Nephron progenitor cell (in vitro differentiated cells): ENCODE data around the gene MPC2.
"Not testable (repeated sequence)": the region's sequence is repeated elsewhere in the genome, so short reads cannot be mapped to it uniquely, and the experiment has no call there.

Source experiments
- DNase-seq: peaks from one replicate; pipeline ENCODE4 v3.0.0; 2021
- H3K27ac Mint-ChIP-seq: 2 replicates; pipeline ENCODE4 v1.8.0; 2021; ENCODE audit warnings: mild to moderate bottlenecking, moderate library complexity, mixed read lengths
- H3K27me3 Mint-ChIP-seq: 2 replicates; pipeline ENCODE4 v1.8.0; 2021; ENCODE audit warnings: mild to moderate bottlenecking, low read depth, mixed read lengths; ENCODE audit not compliant: poor library complexity
- H3K36me3 Mint-ChIP-seq: 2 replicates; pipeline ENCODE4 v1.8.0; 2021; ENCODE audit warnings: low read depth, mixed read lengths
- H3K4me1 Mint-ChIP-seq: 2 replicates; pipeline ENCODE4 v1.8.0; 2021; ENCODE audit warnings: mixed read lengths
- H3K4me3 Mint-ChIP-seq: 2 replicates; pipeline ENCODE4 v1.8.0; 2021; ENCODE audit warnings: mild to moderate bottlenecking, moderate library complexity, mixed read lengths
- H3K9me3 Mint-ChIP-seq: 2 replicates; pipeline ENCODE4 v1.8.0; 2021; ENCODE audit warnings: mild to moderate bottlenecking, moderate library complexity, mixed read lengths
- TF ChIP-seq, protein P1 (sequence below): fragments of 200-600 bp; sonication (generic); IDR thresholded peaks from 2 replicates; pipeline ENCODE4 v1.5.0; 2021; ENCODE audit warnings: antibody characterized with exemption

MPC2 gene

DNA sequence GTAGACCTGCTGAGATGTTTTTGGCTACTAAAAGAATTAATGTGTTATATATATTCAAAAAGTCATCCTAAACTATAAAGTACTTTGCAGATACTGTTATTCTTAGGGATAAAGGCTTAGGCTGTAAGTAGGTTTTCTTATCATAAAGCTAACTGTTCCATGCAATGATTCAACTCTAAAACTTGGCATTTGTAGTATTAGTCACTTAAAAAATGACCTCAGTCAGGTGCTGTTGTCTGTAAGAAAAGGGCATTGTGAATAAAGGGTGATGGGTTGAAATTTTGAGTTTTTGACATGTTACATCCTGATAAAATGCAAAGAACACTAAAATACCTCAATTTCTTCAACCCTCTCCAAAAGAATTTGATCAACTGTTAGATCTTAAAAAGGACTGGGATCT is 55.8 kb downstream of the MPC2 start:
- TF ChIP-seq, protein P1, sequence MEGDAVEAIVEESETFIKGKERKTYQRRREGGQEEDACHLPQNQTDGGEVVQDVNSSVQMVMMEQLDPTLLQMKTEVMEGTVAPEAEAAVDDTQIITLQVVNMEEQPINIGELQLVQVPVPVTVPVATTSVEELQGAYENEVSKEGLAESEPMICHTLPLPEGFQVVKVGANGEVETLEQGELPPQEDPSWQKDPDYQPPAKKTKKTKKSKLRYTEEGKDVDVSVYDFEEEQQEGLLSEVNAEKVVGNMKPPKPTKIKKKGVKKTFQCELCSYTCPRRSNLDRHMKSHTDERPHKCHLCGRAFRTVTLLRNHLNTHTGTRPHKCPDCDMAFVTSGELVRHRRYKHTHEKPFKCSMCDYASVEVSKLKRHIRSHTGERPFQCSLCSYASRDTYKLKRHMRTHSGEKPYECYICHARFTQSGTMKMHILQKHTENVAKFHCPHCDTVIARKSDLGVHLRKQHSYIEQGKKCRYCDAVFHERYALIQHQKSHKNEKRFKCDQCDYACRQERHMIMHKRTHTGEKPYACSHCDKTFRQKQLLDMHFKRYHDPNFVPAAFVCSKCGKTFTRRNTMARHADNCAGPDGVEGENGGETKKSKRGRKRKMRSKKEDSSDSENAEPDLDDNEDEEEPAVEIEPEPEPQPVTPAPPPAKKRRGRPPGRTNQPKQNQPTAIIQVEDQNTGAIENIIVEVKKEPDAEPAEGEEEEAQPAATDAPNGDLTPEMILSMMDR, result no peak
- no peak overlapping the region for H3K27ac Mint-ChIP-seq
- DNase-seq, result no peak
- peaks cover 12% of the 10 kb centered on the region for H3K9me3 Mint-ChIP-seq
- H3K4me3 Mint-ChIP-seq, result no peak overlapping the region
- peaks cover 3% of the 10 kb centered on the region for H3K27me3 Mint-ChIP-seq
- H3K4me1 Mint-ChIP-seq, result no peaks in the 10 kb centered on the region
- H3K36me3 Mint-ChIP-seq, result no peaks in the 10 kb centered on the region

DNA sequence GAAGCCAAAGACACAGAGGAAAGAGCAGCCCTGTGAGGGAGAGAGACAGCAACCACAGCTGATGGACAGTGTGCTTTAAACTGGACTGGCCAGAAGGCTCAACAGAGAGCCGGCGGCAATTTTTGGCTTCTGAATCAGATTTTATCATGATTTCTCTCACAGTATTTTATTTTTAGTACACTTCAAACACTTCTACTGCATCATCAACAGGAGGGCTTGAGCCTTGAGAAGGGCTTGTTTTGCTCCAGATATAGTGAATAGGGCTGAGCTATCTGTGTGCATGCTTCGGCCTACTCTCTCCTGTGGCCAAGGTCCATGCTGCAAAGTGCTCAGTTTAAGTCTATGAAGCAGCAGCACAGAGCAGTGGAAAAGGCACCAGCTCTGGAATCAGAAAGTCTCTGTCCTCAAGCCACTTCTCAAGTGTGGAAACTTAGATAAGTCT is 56.3 kb downstream of the MPC2 start:
- no peak for DNase-seq
- H3K36me3 Mint-ChIP-seq, result no peaks in the 10 kb centered on the region
- no peak overlapping the region for H3K4me3 Mint-ChIP-seq
- H3K27me3 Mint-ChIP-seq, result peaks cover 3% of the 10 kb centered on the region
- no peak overlapping the region for H3K27ac Mint-ChIP-seq
- peaks cover 7% of the 10 kb centered on the region for H3K9me3 Mint-ChIP-seq
- no peaks in the 10 kb centered on the region for H3K4me1 Mint-ChIP-seq
- TF ChIP-seq, protein P1, result no peak

DNA sequence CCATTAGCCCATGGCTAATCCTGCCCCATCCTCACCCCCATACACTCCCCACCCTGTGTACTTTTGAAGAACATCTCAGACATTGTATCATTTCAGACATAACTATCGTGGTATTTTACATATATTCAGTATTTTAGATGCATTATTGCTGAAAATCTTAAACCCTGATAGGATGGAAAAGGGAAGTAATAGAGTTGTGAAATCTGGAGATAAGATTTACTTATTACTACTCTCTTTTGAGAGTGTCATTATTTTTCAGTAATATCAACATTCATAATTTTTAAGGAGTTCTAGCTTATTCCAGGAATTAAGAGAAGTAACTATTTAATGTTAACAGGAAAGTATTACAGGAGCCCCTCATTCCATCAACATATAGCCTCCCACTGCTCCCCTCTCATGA is 57.4 kb downstream of the MPC2 start:
- H3K4me3 Mint-ChIP-seq, result no peak overlapping the region
- H3K36me3 Mint-ChIP-seq, result no peaks in the 10 kb centered on the region
- peaks cover 3% of the 10 kb centered on the region for H3K27me3 Mint-ChIP-seq
- no peak for DNase-seq
- no peaks in the 10 kb centered on the region for H3K4me1 Mint-ChIP-seq
- no peak overlapping the region for H3K27ac Mint-ChIP-seq
- TF ChIP-seq, protein P1, result no peak
- H3K9me3 Mint-ChIP-seq, result no peaks in the 10 kb centered on the region

DNA sequence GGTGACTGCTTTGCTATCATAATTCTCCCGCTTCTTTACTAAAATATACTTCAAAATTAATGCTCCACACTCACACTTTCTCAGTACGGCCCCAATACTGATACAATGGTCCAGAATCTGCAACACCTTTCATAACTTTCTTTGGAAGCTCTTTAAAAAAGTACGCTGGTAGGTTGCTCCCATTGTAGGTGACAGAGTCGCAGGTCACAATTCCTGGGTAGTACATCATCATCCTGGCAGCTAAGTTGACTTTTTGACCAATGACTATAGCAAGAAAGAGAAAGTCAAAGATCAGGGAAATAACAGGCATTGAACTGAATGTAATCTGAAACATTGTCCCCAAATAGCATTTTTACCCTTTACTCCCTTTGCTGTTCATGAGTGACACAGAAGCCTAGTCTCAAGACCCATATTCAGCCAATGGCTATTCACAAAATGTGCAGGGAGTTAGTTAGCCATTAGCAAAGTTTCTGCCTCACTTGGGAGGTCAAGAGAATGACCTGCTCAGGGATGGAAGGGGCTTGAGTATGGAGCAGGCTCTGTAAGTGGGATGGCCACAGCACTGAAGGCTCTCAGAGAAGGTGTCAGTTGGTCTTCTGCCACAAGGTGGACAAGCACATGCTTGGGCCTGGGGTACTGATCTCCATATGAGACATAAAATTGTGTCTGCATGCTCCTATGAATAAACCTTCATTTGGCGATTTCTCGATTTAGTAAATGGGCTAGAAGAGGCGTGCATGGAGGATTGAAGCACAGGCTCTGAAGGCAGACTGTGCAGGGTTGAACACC is 58.3 kb downstream of the MPC2 start:
- Mint-ChIP-seq H3K27me3 (peaks cover 3% of the 10 kb centered on the region), H3K4me3 (no peak overlapping the region), H3K9me3 (no peaks in the 10 kb centered on the region), H3K27ac (no peak overlapping the region), H3K36me3 (no peaks in the 10 kb centered on the region), H3K4me1 (no peaks in the 10 kb centered on the region)
- no peak for DNase-seq
- TF ChIP-seq, protein P1, result no peak

- no peak for DNase-seq
- Mint-ChIP-seq H3K4me1 (no peaks in the 10 kb centered on the region), H3K27me3 (peaks cover 3% of the 10 kb centered on the region), H3K9me3 (no peaks in the 10 kb centered on the region), H3K36me3 (no peaks in the 10 kb centered on the region), H3K4me3 (no peak overlapping the region), H3K27ac (no peak overlapping the region)
- TF ChIP-seq, protein P1, result no peak
Observed at GRCh38 chr1:167876597-167877175, 60.2 kb downstream of the MPC2 start.

GRCh38 chr1:167871331-167871730 is 65.5 kb downstream of the MPC2 start:
- Mint-ChIP-seq H3K27me3 (no peaks in the 10 kb centered on the region), H3K4me1 (peaks cover 15% of the 10 kb centered on the region), H3K9me3 (no peaks in the 10 kb centered on the region), H3K4me3 (no peak overlapping the region), H3K36me3 (no peaks in the 10 kb centered on the region), H3K27ac (no peak overlapping the region)
- no peak for DNase-seq
- TF ChIP-seq, protein P1, result no peak

DNA sequence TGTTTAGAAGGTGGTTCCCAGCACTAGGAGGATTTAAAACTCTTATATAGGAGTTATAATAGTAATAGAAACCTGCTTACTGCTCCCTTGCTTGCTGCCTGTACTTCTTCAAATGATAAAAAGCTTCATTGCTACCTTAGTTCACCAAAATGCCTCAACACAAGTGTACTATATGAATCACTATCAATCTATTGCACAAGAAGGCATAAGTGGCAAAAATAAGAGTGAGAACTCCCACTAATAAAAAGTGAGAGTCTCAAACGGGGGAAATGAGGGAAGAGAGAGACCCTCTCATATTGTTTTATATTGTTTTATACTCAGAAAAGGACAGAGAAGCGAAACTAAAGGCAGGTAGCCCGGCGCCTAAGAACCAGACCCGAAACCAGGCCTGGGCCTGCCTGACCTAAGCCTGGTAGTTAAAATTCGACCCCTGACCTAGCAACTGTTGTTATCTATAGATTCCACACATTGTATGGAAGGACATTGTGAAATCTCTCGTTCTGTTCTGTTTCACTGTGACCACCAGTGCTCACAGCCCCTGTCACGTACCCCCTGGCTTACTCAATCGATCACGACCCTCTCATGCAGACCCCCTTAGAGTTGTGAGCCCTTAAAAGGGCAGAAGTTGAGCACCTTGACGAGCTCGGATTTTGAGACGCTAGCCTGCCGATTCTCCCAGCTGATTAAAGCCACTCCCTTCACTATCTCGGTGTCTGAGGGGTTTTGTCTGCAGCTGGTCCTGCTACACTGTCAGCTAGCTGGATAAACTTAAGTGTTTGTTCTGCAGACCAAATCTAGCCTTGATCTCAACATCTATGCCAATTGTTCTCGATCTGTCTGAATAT is 67.5 kb downstream of the MPC2 start:
- H3K27ac Mint-ChIP-seq, result peak overlapping the region; percentile 33
- H3K36me3 Mint-ChIP-seq, DNase-seq, H3K9me3 Mint-ChIP-seq, H3K27me3 Mint-ChIP-seq, H3K4me3 Mint-ChIP-seq: not testable (repeated sequence)
- peaks cover 22% of the 10 kb centered on the region for H3K4me1 Mint-ChIP-seq
